KMS-11 (cell line): ENCODE measurements around the gene CNIH3.
"Not testable (repeated sequence)": the region's sequence is repeated elsewhere in the genome, so short reads cannot be mapped to it uniquely, and the experiment has no call there.

Experiments
- H2AFZ ChIP-seq: fragments of 200-600 bp; sonication (generic); 2 replicates; pipeline ENCODE4 v1.6.1; 2016; ENCODE audit warnings: antibody characterized with exemption, mixed run types, low read depth
- H3K27ac ChIP-seq: fragments of 200-600 bp; sonication (generic); 2 replicates; pipeline ENCODE4 v1.6.1; 2016; ENCODE audit warnings: mild to moderate bottlenecking, mixed run types
- H3K27me3 ChIP-seq: fragments of 200-600 bp; sonication (generic); 2 replicates; pipeline ENCODE4 v1.6.1; 2017; ENCODE audit warnings: mild to moderate bottlenecking, low read depth, mixed run types, moderate library complexity; ENCODE audit not compliant: insufficient read depth
- H3K36me3 ChIP-seq: fragments of 200-600 bp; sonication (generic); 2 replicates; pipeline ENCODE4 v1.6.1; 2017; ENCODE audit warnings: mild to moderate bottlenecking, mixed run types; ENCODE audit not compliant: insufficient read depth
- H3K4me1 ChIP-seq: fragments of 200-600 bp; sonication (generic); 2 replicates; pipeline ENCODE4 v1.6.1; 2016; ENCODE audit warnings: mild to moderate bottlenecking, low read depth, mixed run types; ENCODE audit not compliant: poor library complexity, severe bottlenecking
- H3K4me2 ChIP-seq: fragments of 200-600 bp; sonication (generic); 2 replicates; pipeline ENCODE4 v1.7.0; 2016; ENCODE audit warnings: mild to moderate bottlenecking, mixed run types
- H3K4me3 ChIP-seq: fragments of 200-600 bp; sonication (generic); IDR thresholded peaks from 2 replicates; pipeline ENCODE4 v1.6.1; 2017; ENCODE audit warnings: low read depth, low read length, mixed read lengths; ENCODE audit not compliant: insufficient read depth
- H3K79me2 ChIP-seq: fragments of 200-600 bp; sonication (generic); 2 replicates; pipeline ENCODE4 v1.6.1; 2016; ENCODE audit warnings: low read depth, mixed run types; ENCODE audit not compliant: insufficient read depth
- H3K9ac ChIP-seq: fragments of 200-600 bp; sonication (generic); 2 replicates; pipeline ENCODE4 v1.6.1; 2016; ENCODE audit warnings: mild to moderate bottlenecking, mixed run types
- H4K20me1 ChIP-seq: fragments of 200-600 bp; sonication (generic); 2 replicates; pipeline ENCODE4 v1.6.1; 2016; ENCODE audit warnings: mild to moderate bottlenecking, mixed run types; ENCODE audit not compliant: insufficient read depth
- CTCF ChIP-seq: fragments of 200-600 bp; sonication (generic); conservative IDR thresholded peaks from 2 replicates; pipeline ENCODE4 v1.6.1; 2017; ENCODE audit warnings: low read depth, mild to moderate bottlenecking, antibody characterized with exemption, low read length, moderate library complexity, mixed read lengths

Gene CNIH3

GRCh38 chr1:224684979-224685425, 68.9 kb downstream of the CNIH3 start:
- Histone ChIP-seq H3K4me1 (no peaks in the 10 kb centered on the region), H3K4me2 (no peak overlapping the region)
- TF ChIP-seq CTCF: no peak

GRCh38 chr1:224686140-224686539, 70.0 kb downstream of the CNIH3 start:
- not testable (repeated sequence) for H3K36me3 ChIP-seq, H3K4me3 ChIP-seq, H3K4me1 ChIP-seq, H2AFZ ChIP-seq, H4K20me1 ChIP-seq, H3K27me3 ChIP-seq, H3K79me2 ChIP-seq, H3K27ac ChIP-seq, H3K4me2 ChIP-seq, H3K9ac ChIP-seq

More at GRCh38 chr1:224684979-224685425, 68.9 kb downstream of the CNIH3 start:
- Histone ChIP-seq H3K4me3 (no peak overlapping the region), H2AFZ (no peak overlapping the region), H4K20me1 (no peaks in the 10 kb centered on the region), H3K36me3 (no peaks in the 10 kb centered on the region), H3K9ac (no peak overlapping the region), H3K27me3 (no peaks in the 10 kb centered on the region), H3K79me2 (no peaks in the 10 kb centered on the region), H3K27ac (no peak overlapping the region)

DNA sequence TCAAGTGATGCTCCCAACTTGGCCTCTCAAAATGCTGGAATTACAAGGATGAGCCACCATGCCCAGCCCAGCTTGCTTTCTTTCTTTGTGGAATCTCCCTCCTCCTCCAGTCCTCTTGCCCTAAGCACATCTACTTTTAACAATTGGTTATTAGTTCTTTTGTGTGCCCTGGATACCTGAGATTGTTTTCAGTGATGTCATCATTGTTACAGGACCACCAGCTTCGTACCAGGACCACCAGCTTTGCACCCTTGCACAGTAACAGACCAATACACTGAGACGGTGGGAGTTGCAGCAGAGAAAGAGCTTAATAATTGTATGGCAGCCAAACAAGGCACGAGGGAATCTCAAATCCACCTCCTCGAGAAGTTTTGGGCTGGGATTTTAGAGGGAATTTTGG, 71.3 kb downstream of the CNIH3 start:
- no peak overlapping the region for H3K9ac ChIP-seq
- H4K20me1 ChIP-seq: no peaks in the 10 kb centered on the region
- no peaks in the 10 kb centered on the region for H3K79me2 ChIP-seq
- H3K27me3 ChIP-seq: no peaks in the 10 kb centered on the region
- no peaks in the 10 kb centered on the region for H3K4me1 ChIP-seq
- H3K36me3 ChIP-seq: no peaks in the 10 kb centered on the region
- H3K4me3 ChIP-seq: no peak overlapping the region
- no peak overlapping the region for H3K27ac ChIP-seq
- H3K4me2 ChIP-seq: no peak overlapping the region
- no peak overlapping the region for H2AFZ ChIP-seq
- no peak for TF ChIP-seq CTCF

DNA sequence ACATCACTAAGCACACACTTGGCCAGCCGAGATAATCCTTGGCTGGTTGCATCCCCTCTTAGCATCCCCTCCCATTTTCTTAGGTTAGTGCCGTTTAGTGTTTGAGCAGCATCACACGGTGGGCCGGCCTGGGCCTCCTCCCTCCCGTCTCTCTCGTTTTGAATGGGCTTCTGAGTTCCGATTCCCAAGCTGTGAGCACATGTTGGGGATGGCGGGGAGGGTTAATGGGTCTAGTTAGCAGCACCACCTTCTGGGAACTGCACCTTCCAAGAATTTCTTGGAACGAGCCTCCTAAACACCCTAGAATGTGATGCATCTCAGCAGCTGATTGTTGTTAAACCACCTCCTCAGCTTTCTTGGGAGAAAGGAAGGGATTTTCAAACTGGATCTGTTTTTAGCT, 73.3 kb downstream of the CNIH3 start:
- no peaks in the 10 kb centered on the region for H3K36me3 ChIP-seq
- no peaks in the 10 kb centered on the region for H3K4me1 ChIP-seq
- H3K79me2 ChIP-seq: no peaks in the 10 kb centered on the region
- H3K4me3 ChIP-seq: no peak overlapping the region
- no peak overlapping the region for H3K9ac ChIP-seq
- H4K20me1 ChIP-seq: no peaks in the 10 kb centered on the region
- TF ChIP-seq CTCF: no peak
- no peak overlapping the region for H3K27ac ChIP-seq
- no peak overlapping the region for H2AFZ ChIP-seq
- no peaks in the 10 kb centered on the region for H3K27me3 ChIP-seq
- H3K4me2 ChIP-seq: no peak overlapping the region

GRCh38 chr1:224690576-224690975, 74.5 kb downstream of the CNIH3 start:
- no peak for TF ChIP-seq CTCF
- no peaks in the 10 kb centered on the region for H3K4me1 ChIP-seq

More at GRCh38 chr1:224690576-224690975, 74.5 kb downstream of the CNIH3 start:
- H3K79me2 ChIP-seq: no peaks in the 10 kb centered on the region
- no peak overlapping the region for H3K4me3 ChIP-seq
- H3K36me3 ChIP-seq: no peaks in the 10 kb centered on the region
- no peak overlapping the region for H3K27ac ChIP-seq
- H3K9ac ChIP-seq: no peak overlapping the region
- no peaks in the 10 kb centered on the region for H3K27me3 ChIP-seq
- H2AFZ ChIP-seq: no peak overlapping the region
- no peak overlapping the region for H3K4me2 ChIP-seq
- no peaks in the 10 kb centered on the region for H4K20me1 ChIP-seq
